Neuronal stem cell (in vitro differentiated cells): Measurements from ENCODE around the gene RDH16.
"Not testable (repeated sequence)": the region's sequence is repeated elsewhere in the genome, so short reads cannot be mapped to it uniquely, and the experiment has no call there.

Experiments
- DNase-seq: peaks from one replicate; pipeline ENCODE4 v3.0.0-alpha.2; 2013; ENCODE audit warnings: low spot score
- H2AFZ ChIP-seq: one replicate; pipeline ENCODE4 v1.6.1; 2013; ENCODE audit warnings: mild to moderate bottlenecking, low read length, inconsistent platforms
- H2AK5ac ChIP-seq: 2 replicates; pipeline ENCODE4 v1.6.1; 2013; ENCODE audit warnings: low read depth, mild to moderate bottlenecking, inconsistent platforms, low read length, moderate library complexity, mixed read lengths
- H2BK120ac ChIP-seq: 2 replicates; pipeline ENCODE4 v1.6.1; 2013; ENCODE audit warnings: low read depth, mild to moderate bottlenecking, inconsistent platforms, low read length, moderate library complexity, mixed read lengths
- H2BK12ac ChIP-seq: one replicate; pipeline ENCODE4 v1.6.1; 2013; ENCODE audit warnings: low read length, inconsistent platforms
- H2BK15ac ChIP-seq: 2 replicates; pipeline ENCODE4 v1.6.1; 2013; ENCODE audit warnings: mild to moderate bottlenecking, low read length, inconsistent platforms, mixed read lengths
- H2BK5ac ChIP-seq: one replicate; pipeline ENCODE4 v1.6.1; 2013; ENCODE audit warnings: inconsistent platforms, mild to moderate bottlenecking, low read length, moderate library complexity
- H3K14ac ChIP-seq: one replicate; pipeline ENCODE4 v1.6.1; 2013; ENCODE audit warnings: low read length, inconsistent platforms
- H3K18ac ChIP-seq: 2 replicates; pipeline ENCODE4 v1.6.1; 2013; ENCODE audit warnings: low read length, inconsistent platforms
- H3K23ac ChIP-seq: 2 replicates; pipeline ENCODE4 v1.6.1; 2013; ENCODE audit warnings: low read depth, mild to moderate bottlenecking, mixed read lengths, low read length, inconsistent platforms; ENCODE audit not compliant: poor library complexity
- H3K27ac ChIP-seq: replicated peaks from 3 replicates; pipeline ENCODE4 v1.5.1; 2013; ENCODE audit warnings: low read length, inconsistent platforms
- H3K27me3 ChIP-seq, 3 experiments: 2 replicates each; pipeline ENCODE4 v1.6.1; 2013; ENCODE audit warnings: low read length in 3 of 3, mild to moderate bottlenecking in 2 of 3, inconsistent platforms in 1 of 3, low read depth in 1 of 3, mixed read lengths in 1 of 3, moderate library complexity in 1 of 3; ENCODE audit not compliant: control insufficient read depth in 3 of 3, insufficient read depth in 3 of 3
- H3K36me3 ChIP-seq, 2 donors: replicated peaks in 1 of 2; 2 replicates each; pipeline ENCODE4 v1.6.1; 2013; ENCODE audit warnings: low read length in 2 of 2; ENCODE audit not compliant: control insufficient read depth in 2 of 2, insufficient read depth in 2 of 2
- H3K4ac ChIP-seq: 2 replicates; pipeline ENCODE4 v1.6.1; 2013; ENCODE audit warnings: inconsistent platforms, mild to moderate bottlenecking, low read length, moderate library complexity
- H3K4me1 ChIP-seq, 2 donors: 1 replicate in 1 of 2; 2 replicates in 1 of 2; pipeline ENCODE4 v1.6.1; 2013; ENCODE audit warnings: low read length in 2 of 2, low read depth in 1 of 2; ENCODE audit not compliant: control insufficient read depth in 2 of 2, insufficient read depth in 1 of 2
- H3K4me2 ChIP-seq: one replicate; pipeline ENCODE4 v1.6.1; 2013; ENCODE audit warnings: mild to moderate bottlenecking, low read length, inconsistent platforms; ENCODE audit not compliant: insufficient read depth, poor library complexity, severe bottlenecking
- H3K4me3 ChIP-seq, 2 donors: 2 replicates each; pipeline ENCODE4 v1.5.1; 2013; ENCODE audit warnings: low read length in 2 of 2, mild to moderate bottlenecking in 2 of 2, inconsistent platforms in 1 of 2, moderate library complexity in 1 of 2
- H3K79me1 ChIP-seq: one replicate; pipeline ENCODE4 v1.6.1; 2013; ENCODE audit warnings: low read depth, mild to moderate bottlenecking, inconsistent platforms, low read length, moderate library complexity
- H3K9ac ChIP-seq: one replicate; pipeline ENCODE4 v1.6.1; 2013; ENCODE audit warnings: mild to moderate bottlenecking, low read depth, low read length, inconsistent platforms; ENCODE audit not compliant: poor library complexity
- H3K9me3 ChIP-seq, 2 donors: replicated peaks in 1 of 2; 2 replicates each; pipeline versions ENCODE3 to v1.6.1; 2013; ENCODE audit warnings: low read length in 2 of 2, mild to moderate bottlenecking in 2 of 2, inconsistent platforms in 1 of 2, low read depth in 1 of 2, mixed read lengths in 1 of 2, moderate library complexity in 1 of 2; ENCODE audit not compliant: control insufficient read depth in 2 of 2, insufficient read depth in 1 of 2
- H4K8ac ChIP-seq: one replicate; pipeline ENCODE4 v1.6.1; 2013; ENCODE audit warnings: low read depth, mild to moderate bottlenecking, inconsistent platforms, low read length, moderate library complexity
- H4K91ac ChIP-seq: one replicate; pipeline ENCODE4 v1.6.1; 2013; ENCODE audit warnings: low read length, low read depth, mild to moderate bottlenecking, inconsistent platforms; ENCODE audit not compliant: poor library complexity
- WGBS, 2 donors: extraction: QIAGEN DNeasy Blood & Tissue Kit; methylation state at CpG; one replicate each; pipeline ENCODE4 v1.1.7; 2013; ENCODE audit warnings: missing lambda C conversion rate in 2 of 2, mixed read lengths in 1 of 2; ENCODE audit not compliant: insufficient read length in 2 of 2, insufficient replicate concordance in 1 of 2; ENCODE audit errors: extremely low coverage in 2 of 2; 5-methylcytosine and 5-hydroxymethylcytosine counted together

RDH16 gene

GRCh38 chr12:56968910-56969309 is 11.5 kb upstream of the RDH16 start:
- H3K79me1 ChIP-seq, H3K14ac ChIP-seq, H2BK5ac ChIP-seq, H3K9ac ChIP-seq, H3K36me3 ChIP-seq, H3K4me2 ChIP-seq, H2BK12ac ChIP-seq, H3K27me3 ChIP-seq, H2AFZ ChIP-seq, H3K9me3 ChIP-seq, DNase-seq, H3K4me3 ChIP-seq, H2BK120ac ChIP-seq, H3K4ac ChIP-seq, H3K23ac ChIP-seq, H4K8ac ChIP-seq, H4K91ac ChIP-seq, H3K4me1 ChIP-seq, H3K18ac ChIP-seq, H3K27ac ChIP-seq, H2BK15ac ChIP-seq, H2AK5ac ChIP-seq: not testable (repeated sequence)
- no CpG with 5 or more reads among the region's 6 CpGs for WGBS, 2 donors

GRCh38 chr12:56965997-56966642 is 8.7 kb upstream of the RDH16 start:
- not testable (repeated sequence) for H3K14ac ChIP-seq, DNase-seq, H3K79me1 ChIP-seq

GRCh38 chr12:56965124-56965523 is 7.7 kb upstream of the RDH16 start:
- no CpG with 5 or more reads among the region's 4 CpGs for WGBS, 2 donors

More at GRCh38 chr12:56965997-56966642, 8.7 kb upstream of the RDH16 start:
- H2BK12ac ChIP-seq, H2BK5ac ChIP-seq, H3K18ac ChIP-seq, H3K4me2 ChIP-seq, H3K36me3 ChIP-seq, H4K91ac ChIP-seq, H3K4me3 ChIP-seq, H3K4me1 ChIP-seq, H2AFZ ChIP-seq, H3K9ac ChIP-seq, H2BK15ac ChIP-seq, H4K8ac ChIP-seq, H3K4ac ChIP-seq, H2BK120ac ChIP-seq, H2AK5ac ChIP-seq, H3K9me3 ChIP-seq, H3K27me3 ChIP-seq, H3K27ac ChIP-seq, H3K23ac ChIP-seq: not testable (repeated sequence)
- WGBS, 2 donors: no CpG with 5 or more reads among the region's 15 CpGs

GRCh38 chr12:56963557-56963956 is 6.1 kb upstream of the RDH16 start:
- H3K4me2 ChIP-seq, H2AFZ ChIP-seq, H3K14ac ChIP-seq, H2BK12ac ChIP-seq, H3K27ac ChIP-seq, H2BK5ac ChIP-seq, DNase-seq, H4K91ac ChIP-seq, H3K4me1 ChIP-seq, H3K27me3 ChIP-seq, H2BK120ac ChIP-seq, H3K23ac ChIP-seq, H3K36me3 ChIP-seq, H4K8ac ChIP-seq, H2AK5ac ChIP-seq, H3K79me1 ChIP-seq, H3K18ac ChIP-seq, H2BK15ac ChIP-seq, H3K4me3 ChIP-seq, H3K9me3 ChIP-seq, H3K4ac ChIP-seq, H3K9ac ChIP-seq: not testable (repeated sequence)
- no CpG with 5 or more reads among the region's 27 CpGs for WGBS, 2 donors

More at GRCh38 chr12:56965124-56965523, 7.7 kb upstream of the RDH16 start:
- not testable (repeated sequence) for H3K23ac ChIP-seq, H3K4me1 ChIP-seq, H2AFZ ChIP-seq, H3K79me1 ChIP-seq, H2AK5ac ChIP-seq, DNase-seq, H3K14ac ChIP-seq, H4K91ac ChIP-seq, H3K18ac ChIP-seq, H2BK120ac ChIP-seq, H3K4me2 ChIP-seq, H3K4ac ChIP-seq, H2BK12ac ChIP-seq, H3K27me3 ChIP-seq, H3K36me3 ChIP-seq, H2BK5ac ChIP-seq, H3K4me3 ChIP-seq, H3K9ac ChIP-seq, H4K8ac ChIP-seq, H3K27ac ChIP-seq, H2BK15ac ChIP-seq, H3K9me3 ChIP-seq
